Vagina (tissue), 2 donors: ENCODE data around the gene GPRC5D. TPM values are rescaled to one million over a fixed set of nuclear protein-coding genes. Genes with fewer than 3 reads are reported as not detected.

Source experiments
- DNase-seq, 2 donors: peaks; one replicate each; pipeline ENCODE4 v3.0.0-alpha.2; 2017; ENCODE audit errors: extremely low spot score in 2 of 2
- H3K27ac ChIP-seq: fragments of 200-600 bp; sonication (generic); one replicate; pipeline ENCODE4 v1.5.1; 2019
- H3K27me3 ChIP-seq: fragments of 200-600 bp; sonication (generic); one replicate; pipeline ENCODE4 v1.5.1; 2019
- H3K36me3 ChIP-seq, 2 donors: fragments of 200-600 bp; sonication (generic); one replicate each; pipeline ENCODE4 v1.5.1; 2017 to 2019
- H3K4me1 ChIP-seq: fragments of 200-600 bp; sonication (generic); one replicate; pipeline ENCODE4 v1.5.1; 2019
- H3K4me3 ChIP-seq, 2 donors: fragments of 200-600 bp; sonication (generic); 1 replicate in 1 of 2; 2 replicates in 1 of 2; pipeline ENCODE4 v1.5.1; 2016 to 2019
- H3K9me3 ChIP-seq: fragments of 200-600 bp; sonication (generic); one replicate; pipeline ENCODE4 v1.5.1; 2019
- POLR2A ChIP-seq, 2 donors: fragments of 450-650 bp; IDR thresholded peaks; one replicate each; pipeline ENCODE4 v1.6.1; 2017; ENCODE audit warnings: antibody characterized with exemption in 2 of 2, mild to moderate bottlenecking in 2 of 2, moderate library complexity in 2 of 2
- POLR2AphosphoS5 ChIP-seq, 2 donors: sonication (generic); formaldehyde crosslinking; IDR thresholded peaks; one replicate each; pipeline ENCODE4 v1.9.0; 2017; ENCODE audit warnings: antibody characterized with exemption in 2 of 2, mild to moderate bottlenecking in 2 of 2, low read depth in 1 of 2; ENCODE audit not compliant: insufficient read depth in 1 of 2
- intact Hi-C: fragments of 100-400 bp; cut with DNase I; formaldehyde crosslinking; loops from one replicate; pipeline ENCODE4 v1.15.1; 2023
- total RNA-seq: library from RNA; depleted of rRNA; stranded (reverse); fragments of >200 nt; gene quantifications from one replicate; pipeline ENCODE4 v1.2.3, GENCODE V29; 2016
- TF ChIP-seq, protein P1 (sequence below), 3 experiments: fragments of 450-650 bp in 2 of 3; fragments of 200-600 bp in 1 of 3; sonication (generic) in 1 of 3; IDR thresholded peaks; one replicate each; pipeline ENCODE4 v1.5.1; 2017 to 2019; ENCODE audit warnings: antibody characterized with exemption in 3 of 3, mild to moderate bottlenecking in 2 of 3, moderate library complexity in 2 of 3

Gene GPRC5D
- not detected for total RNA-seq

DNA sequence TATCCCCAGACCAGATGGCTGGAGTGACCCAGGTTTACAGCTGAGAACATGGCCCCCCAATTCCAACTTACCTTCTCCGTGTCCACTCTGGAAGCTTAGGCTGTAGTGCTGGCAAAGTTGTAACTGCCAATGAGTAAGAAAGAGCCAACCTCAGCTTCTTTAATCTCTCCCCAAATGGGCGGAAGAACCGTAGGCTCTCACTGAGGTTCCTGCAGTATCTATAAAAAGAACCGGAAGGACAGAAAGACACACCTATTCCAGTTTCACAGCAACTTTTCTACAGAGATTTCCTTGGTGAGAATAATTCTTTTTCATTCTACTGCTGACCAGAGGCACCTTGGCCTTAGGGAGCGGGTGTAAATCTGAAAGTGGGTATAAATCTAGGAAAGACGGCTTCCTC lies at the start of gene GPRC5D:
TSS of gene GPRC5D (minus strand) at position 135 of the 400 bp plus-strand sequence. CDS start 1,786 bp downstream, outside the sequence.
- intact Hi-C loops, result no loop called here
- Histone ChIP-seq H3K36me3 (no peaks in the 10 kb centered on the region), H3K27ac (no peak within 1 kb of the TSS), H3K4me1 (no peaks in the 10 kb centered on the region), H3K27me3 (no peaks in the 10 kb centered on the region), H3K4me3 (no peak within 1 kb of the TSS), H3K9me3 (no peaks in the 10 kb centered on the region)
- TF ChIP-seq, protein P1, sequence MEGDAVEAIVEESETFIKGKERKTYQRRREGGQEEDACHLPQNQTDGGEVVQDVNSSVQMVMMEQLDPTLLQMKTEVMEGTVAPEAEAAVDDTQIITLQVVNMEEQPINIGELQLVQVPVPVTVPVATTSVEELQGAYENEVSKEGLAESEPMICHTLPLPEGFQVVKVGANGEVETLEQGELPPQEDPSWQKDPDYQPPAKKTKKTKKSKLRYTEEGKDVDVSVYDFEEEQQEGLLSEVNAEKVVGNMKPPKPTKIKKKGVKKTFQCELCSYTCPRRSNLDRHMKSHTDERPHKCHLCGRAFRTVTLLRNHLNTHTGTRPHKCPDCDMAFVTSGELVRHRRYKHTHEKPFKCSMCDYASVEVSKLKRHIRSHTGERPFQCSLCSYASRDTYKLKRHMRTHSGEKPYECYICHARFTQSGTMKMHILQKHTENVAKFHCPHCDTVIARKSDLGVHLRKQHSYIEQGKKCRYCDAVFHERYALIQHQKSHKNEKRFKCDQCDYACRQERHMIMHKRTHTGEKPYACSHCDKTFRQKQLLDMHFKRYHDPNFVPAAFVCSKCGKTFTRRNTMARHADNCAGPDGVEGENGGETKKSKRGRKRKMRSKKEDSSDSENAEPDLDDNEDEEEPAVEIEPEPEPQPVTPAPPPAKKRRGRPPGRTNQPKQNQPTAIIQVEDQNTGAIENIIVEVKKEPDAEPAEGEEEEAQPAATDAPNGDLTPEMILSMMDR (IDR thresholded peaks at IDR 0.05), result no peak
- TF ChIP-seq POLR2A (IDR thresholded peaks at IDR 0.05) (no peak), POLR2AphosphoS5 (IDR thresholded peaks at IDR 0.05; ENCODE audit: insufficient read depth in 1 of 2, low read depth in 1 of 2) (no peak)
- DNase-seq, result peak in 1 of 2 donors; percentile 27

DNA sequence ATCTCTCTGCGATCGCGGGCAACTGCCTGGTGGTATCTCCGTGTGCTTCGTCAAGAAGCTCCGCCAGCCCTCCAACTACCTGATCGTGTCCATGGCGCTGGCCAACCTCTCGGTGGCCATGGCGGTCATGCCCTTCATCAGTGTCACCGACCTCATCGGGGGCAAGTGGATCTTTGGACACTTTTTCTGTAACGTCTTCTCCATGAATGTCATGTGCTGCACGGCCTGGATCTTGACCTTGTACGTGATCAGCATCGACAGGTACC lies 49.7 kb upstream of the GPRC5D start:
- Histone ChIP-seq H3K36me3 (no peaks in the 10 kb centered on the region), H3K4me1 (peaks cover 36% of the 10 kb centered on the region), H3K4me3 (peak overlapping the region; percentile 70 to 98), H3K9me3 (no peaks in the 10 kb centered on the region), H3K27ac (peak overlapping the region; percentile 84), H3K27me3 (no peaks in the 10 kb centered on the region)
- intact Hi-C loops, result loop anchor here (5.0 kb wide), 1 partner anchor 96 kb away; no protein-coding TSS in a partner anchor
- TF ChIP-seq, protein P1 (IDR thresholded peaks at IDR 0.05), result no peak
- TF ChIP-seq POLR2A (IDR thresholded peaks at IDR 0.05) (no peak), POLR2AphosphoS5 (IDR thresholded peaks at IDR 0.05; ENCODE audit: insufficient read depth in 1 of 2, low read depth in 1 of 2) (no peak)
- DNase-seq, result no peak

DNA sequence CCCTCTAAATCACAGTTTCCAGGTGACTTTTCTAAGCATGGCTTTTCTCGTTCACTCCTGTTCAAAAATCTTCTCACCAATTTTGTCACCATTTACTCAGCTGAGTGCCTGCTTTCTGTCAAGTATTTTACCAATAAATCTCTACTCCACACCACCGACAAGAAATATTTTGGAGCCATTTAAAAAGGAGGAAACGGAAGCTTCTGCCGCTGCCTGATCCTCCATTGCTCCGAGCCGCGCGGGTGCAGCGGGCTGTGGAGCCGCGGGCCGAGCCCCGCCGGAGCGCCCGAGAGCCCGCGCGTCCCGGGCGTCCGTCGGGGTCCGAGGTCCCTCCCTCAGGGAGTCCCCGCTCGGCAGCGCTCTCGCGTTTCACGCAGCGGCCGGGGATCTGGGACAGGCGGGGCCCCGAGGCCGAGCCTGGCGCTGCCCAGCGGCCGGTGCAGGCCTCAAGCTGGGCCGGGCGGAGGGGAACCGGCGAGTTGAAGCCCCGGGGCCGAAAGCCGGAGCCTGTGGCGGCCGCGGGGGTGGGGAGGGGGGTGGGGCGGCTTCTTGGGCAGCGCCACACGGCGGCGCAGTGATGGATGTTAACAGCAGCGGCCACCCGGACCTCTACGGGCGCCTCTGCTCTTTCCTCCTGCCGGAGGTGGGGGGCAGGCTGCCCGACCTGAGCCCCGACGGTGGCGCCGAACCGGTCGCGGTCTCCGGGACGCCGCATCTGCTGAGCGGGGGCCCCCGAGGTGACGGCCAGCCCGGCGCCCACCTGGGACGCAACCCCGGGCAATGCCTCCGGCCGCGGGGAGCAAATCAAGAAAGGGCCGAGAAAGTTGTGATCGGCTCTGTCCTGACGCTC lies 49.2 kb upstream of the GPRC5D start:
- Histone ChIP-seq H3K9me3 (no peaks in the 10 kb centered on the region), H3K27me3 (no peaks in the 10 kb centered on the region), H3K4me3 (peak overlapping the region; percentile 70 to 98), H3K27ac (peak overlapping the region; percentile 84), H3K36me3 (no peaks in the 10 kb centered on the region), H3K4me1 (peaks cover 37% of the 10 kb centered on the region)
- TF ChIP-seq, protein P1 (IDR thresholded peaks at IDR 0.05), result peak in 2 of 3 experiments; percentile 23 to 42
- no peak for TF ChIP-seq POLR2AphosphoS5 (IDR thresholded peaks at IDR 0.05; ENCODE audit: insufficient read depth in 1 of 2, low read depth in 1 of 2)
- no peak for TF ChIP-seq POLR2A (IDR thresholded peaks at IDR 0.05)
- intact Hi-C loops, result loop anchor here (5.0 kb wide), 1 partner anchor 96 kb away; no protein-coding TSS in a partner anchor
- DNase-seq, result no peak

DNA sequence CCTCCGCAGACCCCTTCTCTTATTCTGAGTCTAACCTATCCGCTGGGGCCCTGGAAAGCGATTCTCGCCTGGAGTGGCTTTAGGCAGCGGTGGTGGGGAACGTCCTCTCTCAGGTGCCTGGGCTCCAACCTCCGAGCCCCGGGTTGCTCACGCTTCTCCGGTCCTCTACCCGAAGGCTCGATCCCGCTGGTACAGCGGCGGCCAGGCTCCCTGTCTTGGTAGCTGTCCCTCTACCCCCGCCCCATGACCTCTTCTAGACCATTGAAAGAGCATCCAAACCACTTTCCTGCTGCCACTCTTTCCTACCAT lies 48.6 kb upstream of the GPRC5D start:
- TF ChIP-seq POLR2A (IDR thresholded peaks at IDR 0.05) (no peak), POLR2AphosphoS5 (IDR thresholded peaks at IDR 0.05; ENCODE audit: insufficient read depth in 1 of 2, low read depth in 1 of 2) (peak in 1 of 2 donors; percentile 0)
- TF ChIP-seq, protein P1 (IDR thresholded peaks at IDR 0.05), result no peak
- no peaks in the 10 kb centered on the region for H3K9me3 ChIP-seq
- intact Hi-C loops, result loop anchor here (5.0 kb wide), 1 partner anchor 97 kb away; no protein-coding TSS in a partner anchor
- no peaks in the 10 kb centered on the region for H3K27me3 ChIP-seq
- peak overlapping the region; percentile 70 to 98 for H3K4me3 ChIP-seq
- peaks cover 37% of the 10 kb centered on the region for H3K4me1 ChIP-seq
- H3K36me3 ChIP-seq, result no peaks in the 10 kb centered on the region
- DNase-seq, result no peak
- peak overlapping the region; percentile 84 for H3K27ac ChIP-seq
